GM21381 (cell line): ENCODE data around the gene HOMER2.
"Not testable (repeated sequence)": the region's sequence is repeated elsewhere in the genome, so short reads cannot be mapped to it uniquely, and the experiment has no call there.

ENCODE experiments used
- ATAC-seq: cut with Tn5 transposase; IDR thresholded peaks from one replicate; pipeline ENCODE4 v1.9.1; 2021; ENCODE audit warnings: mild to moderate bottlenecking, moderate library complexity; ENCODE audit not compliant: unreplicated experiment

Gene HOMER2

GRCh38 chr15:82900511-82901060, 51.9 kb downstream of the HOMER2 start:
- no peak for ATAC-seq

DNA sequence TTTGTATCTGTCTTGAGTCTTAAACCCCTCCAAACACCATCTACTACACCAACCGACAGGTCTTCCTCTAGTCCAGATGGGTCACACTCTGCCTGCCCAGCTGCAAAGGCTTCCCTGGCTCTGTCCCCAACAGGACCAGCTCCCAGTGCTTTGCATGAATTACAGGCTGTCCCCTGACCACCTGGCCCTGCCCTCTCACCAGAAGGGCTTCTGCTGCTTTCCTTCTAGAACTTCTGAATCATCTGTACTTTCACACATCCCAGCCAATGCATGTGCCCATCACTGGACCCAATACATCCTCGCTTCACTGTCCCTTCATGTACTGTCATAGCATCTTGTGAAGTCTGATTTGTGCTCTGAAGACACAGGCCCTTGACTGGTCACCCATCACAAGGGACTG, 53.6 kb downstream of the HOMER2 start:
- ATAC-seq, result no peak

GRCh38 chr15:82895983-82896382, 56.5 kb downstream of the HOMER2 start:
- no peak for ATAC-seq

GRCh38 chr15:82894971-82895520, 57.5 kb downstream of the HOMER2 start:
- no peak for ATAC-seq

- ATAC-seq, result not testable (repeated sequence)
Observed at GRCh38 chr15:82893473-82893872, 59.0 kb downstream of the HOMER2 start.

GRCh38 chr15:82892573-82892972, 59.9 kb downstream of the HOMER2 start:
- no peak for ATAC-seq

DNA sequence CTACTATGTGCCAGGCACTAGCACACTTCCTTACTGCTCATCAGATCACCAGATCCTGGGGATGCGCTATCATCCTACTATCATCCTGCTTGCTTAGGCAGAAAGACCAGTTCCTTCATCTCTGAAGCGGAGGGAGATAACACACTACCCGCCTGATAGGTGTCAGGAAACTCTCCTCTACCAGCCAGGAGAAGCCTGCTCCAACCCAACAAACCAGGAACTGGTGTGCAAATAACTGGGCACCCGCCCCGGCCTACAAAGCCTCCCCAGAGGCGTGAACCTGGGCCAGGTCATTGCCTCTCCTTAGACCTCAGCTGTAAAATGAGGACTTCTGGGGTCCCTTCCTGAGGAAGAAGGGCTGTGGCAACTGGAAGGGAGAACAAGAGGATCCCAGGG, 61.5 kb downstream of the HOMER2 start:
- ATAC-seq, result no peak

DNA sequence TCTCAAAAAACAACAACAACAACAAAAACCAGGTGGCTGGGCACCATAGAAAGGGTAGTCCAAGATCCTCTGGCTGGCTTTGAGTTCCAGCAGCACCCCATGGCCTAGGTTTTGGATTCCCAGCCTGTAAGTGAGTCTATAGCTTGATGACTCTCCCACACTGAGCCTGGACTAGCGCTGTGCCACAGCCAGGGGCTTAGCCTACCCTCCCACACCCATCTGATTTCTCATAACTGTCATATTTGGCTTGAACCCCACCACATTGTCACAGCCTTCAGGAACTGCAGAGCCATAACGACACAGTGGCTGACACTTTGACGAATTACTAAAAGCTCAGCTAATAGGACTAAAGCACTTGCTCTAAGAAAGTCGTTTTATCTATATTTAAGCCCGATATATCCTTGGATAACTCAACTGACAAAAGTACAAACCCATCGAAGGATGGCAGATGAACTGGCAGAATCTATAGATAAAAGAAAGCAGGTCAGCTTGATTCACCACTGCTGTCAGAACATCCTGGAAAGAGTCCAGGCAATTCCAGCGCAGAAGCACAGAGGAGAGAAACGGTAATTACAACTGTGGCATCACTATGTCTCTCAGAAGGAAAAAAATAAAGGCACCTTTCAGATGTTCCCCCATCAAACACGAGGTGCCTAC, 62.1 kb downstream of the HOMER2 start:
- ATAC-seq, result no peak

DNA sequence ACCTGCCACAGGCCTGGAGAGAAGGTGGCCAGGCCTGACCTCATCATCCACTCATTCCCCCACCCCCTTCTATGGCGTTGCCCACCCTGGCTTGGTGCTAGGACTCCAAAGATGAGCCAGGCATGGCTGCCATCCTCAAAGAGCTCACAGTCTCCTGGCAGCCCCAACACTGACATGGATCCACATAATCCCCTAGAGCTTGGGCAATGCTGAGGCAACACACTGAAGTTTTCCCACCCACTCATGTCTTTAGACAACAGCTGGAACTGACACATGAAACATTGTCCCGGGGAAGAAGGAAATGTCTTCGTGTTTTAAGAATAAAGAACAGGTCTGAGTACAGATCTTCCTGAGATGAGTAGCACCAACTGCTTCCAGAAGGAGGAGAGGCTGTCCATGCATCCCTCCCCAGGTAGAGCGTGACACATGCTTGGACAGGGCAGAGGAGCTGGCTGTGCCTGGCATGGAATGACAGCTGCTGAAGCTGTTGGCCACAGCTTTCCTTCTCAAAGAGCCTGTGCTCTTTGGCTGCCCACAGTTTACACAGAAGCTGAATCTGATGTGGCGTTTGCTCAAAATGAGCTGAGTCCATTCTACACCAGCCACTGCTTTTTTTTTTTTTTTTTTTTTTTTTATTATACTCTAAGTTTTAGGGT, 70.1 kb downstream of the HOMER2 start:
- ATAC-seq, result no peak

DNA sequence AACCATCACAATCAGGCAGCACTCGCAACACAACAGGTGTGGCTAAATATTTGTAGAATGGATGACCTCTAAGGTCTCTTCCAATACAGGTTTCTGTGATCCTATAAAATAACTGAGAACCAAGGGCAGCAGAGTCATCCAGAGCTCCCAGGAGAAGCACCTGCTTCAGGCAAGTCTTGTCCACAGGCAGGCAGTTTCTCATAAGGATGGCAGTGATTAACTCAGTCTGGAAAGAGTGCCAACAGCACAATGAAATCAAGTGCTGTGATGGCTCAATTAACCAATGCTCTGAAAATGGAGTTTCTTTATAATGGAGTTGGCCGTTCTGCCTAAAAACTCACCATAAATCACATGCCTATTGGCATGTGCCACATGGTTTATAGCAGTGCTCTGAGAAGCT, 70.8 kb downstream of the HOMER2 start:
- ATAC-seq, result no peak

- ATAC-seq, result no peak
Observed at GRCh38 chr15:82880704-82881103, 71.8 kb downstream of the HOMER2 start.

DNA sequence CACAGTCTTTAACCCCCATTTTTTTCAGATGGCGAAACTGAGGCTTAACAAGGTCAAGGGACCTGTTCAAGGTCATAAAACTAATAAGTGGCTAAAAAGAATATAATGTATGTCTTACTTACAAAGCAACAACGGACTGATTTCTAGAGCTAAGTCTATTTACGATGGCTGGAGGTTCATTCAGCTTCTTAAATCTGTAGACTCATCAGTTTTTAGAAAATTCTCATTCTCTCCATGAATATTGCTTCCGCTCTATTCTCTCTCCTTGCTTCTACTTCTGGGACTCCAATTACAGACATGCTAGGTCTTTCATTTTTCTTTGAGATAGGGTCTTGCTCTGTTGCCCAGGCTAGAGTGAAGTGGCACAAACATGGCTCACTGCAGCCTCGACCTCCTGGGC, 74.2 kb downstream of the HOMER2 start:
- no peak for ATAC-seq

- no peak for ATAC-seq
Observed at GRCh38 chr15:82877825-82878224, 74.7 kb downstream of the HOMER2 start.

GRCh38 chr15:82875411-82876003, 77.0 kb downstream of the HOMER2 start:
- ATAC-seq, result no peak

GRCh38 chr15:82874961-82875360, 77.6 kb downstream of the HOMER2 start:
- ATAC-seq, result no peak

GRCh38 chr15:82874267-82874666, 78.3 kb downstream of the HOMER2 start:
- ATAC-seq, result no peak

GRCh38 chr15:82873000-82873680, 79.4 kb downstream of the HOMER2 start:
- no peak for ATAC-seq

DNA sequence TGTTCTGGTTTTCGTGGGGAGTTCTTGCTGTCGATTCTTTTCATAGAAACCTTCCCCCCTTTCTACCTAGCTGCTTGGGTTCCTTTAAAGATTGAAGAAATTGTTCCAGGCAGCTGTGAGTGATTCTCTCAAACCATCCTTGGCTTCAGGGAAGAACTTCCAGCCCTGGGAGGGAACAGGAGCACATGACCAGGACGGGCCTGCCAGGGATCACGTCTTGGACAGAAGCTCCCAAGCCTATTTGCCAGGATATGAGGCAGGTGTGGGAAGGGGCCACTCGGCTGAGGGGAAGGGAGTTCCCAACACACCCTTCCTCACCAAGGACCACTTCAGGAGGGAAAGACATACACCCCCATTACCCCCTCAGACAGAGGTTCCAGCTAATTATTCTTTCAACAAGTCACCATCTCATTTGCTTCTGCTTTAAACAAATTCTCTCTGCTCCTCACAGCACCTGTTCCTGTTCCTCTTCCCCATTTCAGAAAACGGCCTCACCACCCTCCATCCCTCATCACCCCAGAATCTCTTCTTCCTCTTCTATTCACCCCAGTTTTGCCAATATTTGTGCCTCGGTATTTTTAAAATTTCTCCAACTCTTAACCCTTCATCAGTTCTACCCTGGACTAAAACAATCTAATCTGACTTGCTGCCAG, 80.6 kb downstream of the HOMER2 start:
- no peak for ATAC-seq

GRCh38 chr15:82871358-82871757, 81.2 kb downstream of the HOMER2 start:
- ATAC-seq, result no peak

- no peak for ATAC-seq
Observed at GRCh38 chr15:82870727-82871320, 81.7 kb downstream of the HOMER2 start.
